Small intestine (tissue), 7 donors: Measurements from ENCODE around the gene MOGAT3. TPM values are rescaled to one million over a fixed set of nuclear protein-coding genes. Genes with fewer than 3 reads are reported as not detected.
A peak's percentile ranks its signal among the peaks of the same experiment; 100 is the strongest.

Source experiments
- DNase-seq, 2 donors: peaks; one replicate each; pipeline versions ENCODE4 v3.0.0 to v3.0.0-alpha.2; 2013
- FAIRE-seq: peaks from 2 replicates; lab custom pipeline; 2012; peaks lifted over from hg19 to GRCh38; lab: Jason Lieb, UNC
- H3K27ac ChIP-seq, 3 donors: one replicate each; pipeline ENCODE4 v1.5.1; 2013; ENCODE audit warnings: low read length in 2 of 3, mild to moderate bottlenecking in 2 of 3, control low read depth in 1 of 3, inconsistent platforms in 1 of 3, low read depth in 1 of 3, moderate library complexity in 1 of 3
- H3K27me3 ChIP-seq, 3 donors: one replicate each; pipeline ENCODE4 v1.6.1; 2013; ENCODE audit warnings: low read length in 3 of 3, inconsistent platforms in 1 of 3; ENCODE audit not compliant: control insufficient read depth in 3 of 3, insufficient read depth in 3 of 3
- H3K36me3 ChIP-seq, 3 donors: one replicate each; pipeline ENCODE4 v1.6.1; 2013; ENCODE audit warnings: low read length in 3 of 3, inconsistent platforms in 1 of 3, low read depth in 1 of 3, mild to moderate bottlenecking in 1 of 3, moderate library complexity in 1 of 3; ENCODE audit not compliant: control insufficient read depth in 3 of 3, insufficient read depth in 2 of 3
- H3K4me1 ChIP-seq, 3 donors: one replicate each; pipeline ENCODE4 v1.6.1; 2013; ENCODE audit warnings: low read length in 2 of 3, inconsistent platforms in 1 of 3, low read depth in 1 of 3, mild to moderate bottlenecking in 1 of 3, moderate library complexity in 1 of 3; ENCODE audit not compliant: control insufficient read depth in 3 of 3, insufficient read depth in 2 of 3
- H3K4me3 ChIP-seq, 3 donors: one replicate each; pipeline ENCODE4 v1.5.1; 2013; ENCODE audit warnings: low read length in 3 of 3, control low read depth in 1 of 3, inconsistent platforms in 1 of 3, low read depth in 1 of 3, mild to moderate bottlenecking in 1 of 3, moderate library complexity in 1 of 3
- H3K9me3 ChIP-seq, 2 donors: one replicate each; pipeline ENCODE4 v1.6.1; 2013; ENCODE audit warnings: low read depth in 1 of 2, low read length in 1 of 2; ENCODE audit not compliant: control insufficient read depth in 2 of 2, insufficient read depth in 1 of 2
- WGBS, 3 donors: extraction: QIAGEN DNeasy Blood & Tissue Kit; methylation state at CpG; one replicate each; pipeline ENCODE4 v1.1.7; 2013; 5-methylcytosine and 5-hydroxymethylcytosine counted together
- polyA plus RNA-seq, 4 donors: library from polyadenylated mRNA; stranded (reverse) in 3 of 4; unstranded in 1 of 4; fragments of 200-250 nt in 3 of 4; fragments of 120-200 nt in 1 of 4; gene quantifications; one replicate each; pipeline versions ENCODE4 v1.2.1 to v1.2.3, GENCODE V29; 2013
- donor health status: healthy with polysubstance abuse.
- donor health status: control.
- donor health status: control.
- donor health status: Bipolar disorder and iron deficiency.
- donor health status: healthy.

The MOGAT3 gene
- polyA plus RNA-seq, 4 donors, result 15.4 to 69.3 (median 61.1) TPM

DNA sequence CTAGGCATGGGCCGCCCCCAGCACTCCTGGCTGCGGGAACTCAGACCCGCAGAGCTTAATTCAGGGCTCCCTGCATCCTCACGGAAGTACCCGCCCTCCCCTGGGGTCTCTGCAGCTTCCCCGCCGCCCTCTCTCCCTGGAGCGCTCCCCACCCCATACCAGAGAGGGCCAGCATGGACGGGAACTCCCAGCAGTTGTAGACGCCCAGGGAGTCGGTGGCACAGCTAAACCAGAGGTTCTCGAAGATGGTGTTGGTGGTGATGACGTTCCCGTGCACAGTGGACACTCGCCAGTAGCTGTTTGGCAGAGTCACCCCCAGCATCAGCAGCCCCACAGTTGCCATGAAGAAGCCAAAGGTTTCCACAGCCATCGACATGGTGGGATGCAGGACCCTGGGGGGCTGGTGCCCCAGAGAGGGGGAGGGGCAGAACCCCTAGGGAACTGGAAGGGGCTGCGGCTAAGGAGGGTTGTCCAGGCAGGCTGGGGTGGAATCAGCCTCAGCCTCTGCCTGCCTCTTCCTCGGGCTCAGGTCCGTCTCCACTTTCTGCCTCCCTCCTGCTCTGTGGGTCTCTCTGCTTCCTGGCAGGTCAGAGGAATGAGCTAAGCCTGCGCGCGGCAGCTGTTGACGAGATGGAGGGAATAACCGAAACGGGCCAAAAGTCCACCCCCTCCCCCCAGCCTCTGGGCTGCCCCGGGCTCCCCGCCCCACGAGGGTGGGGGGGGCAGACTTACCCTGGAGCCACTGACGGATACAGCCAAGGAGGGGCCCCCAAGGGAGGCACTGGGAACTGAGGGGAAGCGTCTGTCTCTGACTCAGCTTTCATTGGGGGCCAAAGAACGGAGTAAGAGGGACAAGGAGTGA lies 36.6 kb upstream of the MOGAT3 start, which contains the start of gene CLDN15:
TSS of gene CLDN15 (minus strand) at position 597 of the 862 bp plus-strand sequence. CDS start at position 376, 221 bp downstream.
- no peak for FAIRE-seq
- Histone ChIP-seq H3K27me3 (no peaks in the 10 kb centered on the region), H3K36me3 (peaks cover 0 to 74% (median 5%) of the 10 kb centered on the region in 3 donors), H3K9me3 (no peaks in the 10 kb centered on the region), H3K4me3 (peak within 1 kb of the TSS in 2 of 3 donors; percentile 81 to 84), H3K27ac (peak within 1 kb of the TSS; percentile 97 to 99 (median 99)), H3K4me1 (peaks cover 0 to 72% (median 1%) of the 10 kb centered on the region in 3 donors)
- peak; percentile 95 to 97 for DNase-seq
- WGBS, 3 donors, result 11 to 36% (median 24%) methylated on average over 27 to 31 of the region's 31 CpGs

DNA sequence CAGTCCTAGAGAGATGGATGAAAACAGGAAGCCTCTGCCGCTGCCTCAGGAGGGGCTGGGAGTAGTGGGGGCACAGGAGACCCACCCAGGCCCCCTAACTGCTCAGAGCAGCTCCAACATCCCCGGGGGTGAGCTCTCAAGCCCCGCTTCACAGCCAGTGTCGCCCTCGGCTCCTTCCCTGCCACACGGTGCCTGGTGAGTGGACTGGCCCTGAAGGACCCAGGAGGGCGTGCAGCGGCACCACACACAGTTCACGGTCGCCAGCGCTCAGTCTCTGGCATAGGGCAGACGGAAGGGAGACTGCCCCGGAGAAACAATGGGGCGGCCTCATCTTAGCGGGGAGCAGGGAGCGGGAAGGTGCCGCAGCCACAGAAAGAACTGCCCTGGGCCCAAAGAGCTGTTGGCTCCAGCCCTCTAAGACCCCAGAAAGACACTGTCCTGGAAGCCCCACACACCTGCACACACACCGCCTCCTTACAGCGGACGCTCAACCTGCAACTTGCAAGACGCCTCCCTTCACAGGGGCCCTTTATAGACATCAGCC lies 35.5 kb upstream of the MOGAT3 start:
- peak; percentile 42 to 45 for DNase-seq
- H3K27ac ChIP-seq, result peak overlapping the region; percentile 97 to 99 (median 99)
- H3K36me3 ChIP-seq, result peaks cover 0 to 78% (median 3%) of the 10 kb centered on the region in 3 donors
- peaks cover 0 to 80% (median 0%) of the 10 kb centered on the region in 3 donors for H3K4me1 ChIP-seq
- no peaks in the 10 kb centered on the region for H3K27me3 ChIP-seq
- H3K9me3 ChIP-seq, result no peaks in the 10 kb centered on the region
- 18 to 57% (median 51%) methylated on average over 13 to 21 of the region's 21 CpGs for WGBS, 3 donors
- no peak for FAIRE-seq
- peak overlapping the region in 2 of 3 donors; percentile 81 to 84 for H3K4me3 ChIP-seq

DNA sequence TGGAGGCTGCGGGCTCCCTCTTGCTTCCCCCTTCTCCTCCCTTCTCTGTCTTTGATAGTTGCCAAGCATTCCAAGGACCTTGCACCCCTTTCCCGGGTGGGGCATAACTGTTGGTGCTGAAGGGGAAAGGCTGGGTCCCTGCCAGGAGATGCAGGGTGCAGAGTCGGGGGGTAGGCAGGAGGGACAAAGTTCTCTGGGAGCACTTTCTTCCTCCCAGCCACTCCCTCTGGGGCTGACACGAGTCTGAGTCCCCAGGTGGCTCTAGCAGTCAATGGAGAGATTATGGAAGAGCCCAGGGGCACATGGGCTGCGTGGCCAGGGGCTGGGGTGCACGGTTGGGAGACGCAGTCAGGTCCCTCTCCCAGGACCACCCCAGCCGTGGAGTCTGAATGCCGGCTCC lies 34.7 kb upstream of the MOGAT3 start:
- Histone ChIP-seq H3K4me1 (peaks cover 0 to 80% (median 0%) of the 10 kb centered on the region in 3 donors), H3K9me3 (no peaks in the 10 kb centered on the region), H3K4me3 (peak overlapping the region in 2 of 3 donors; percentile 81 to 84), H3K27me3 (no peaks in the 10 kb centered on the region), H3K36me3 (peaks cover 0 to 78% (median 3%) of the 10 kb centered on the region in 3 donors), H3K27ac (peak overlapping the region; percentile 97 to 99 (median 99))
- 23 to 59% (median 30%) methylated on average over 8 to 9 of the region's 9 CpGs for WGBS, 3 donors
- DNase-seq (peak; percentile 91 to 99), FAIRE-seq (no peak)

DNA sequence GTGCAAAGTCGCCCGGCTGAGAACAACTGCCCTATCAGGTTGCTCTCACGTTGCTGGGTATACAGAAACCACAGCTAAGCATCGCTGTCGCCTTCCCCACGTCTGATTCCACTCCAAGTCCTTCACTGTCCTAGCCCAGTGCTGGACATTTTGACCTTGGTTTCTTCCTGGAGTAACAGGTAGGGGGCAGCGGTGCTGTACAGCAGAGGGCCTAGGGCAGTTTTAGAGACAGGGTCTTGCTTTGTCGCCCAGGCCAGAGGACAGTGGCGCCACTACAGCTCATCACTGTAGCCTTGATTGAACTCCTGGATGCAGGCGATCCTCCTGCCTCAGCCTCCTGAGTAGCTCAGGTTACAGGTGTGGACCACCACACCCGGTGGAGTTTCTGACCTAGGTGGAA lies 34.2 kb upstream of the MOGAT3 start:
- H3K9me3 ChIP-seq, result no peaks in the 10 kb centered on the region
- H3K36me3 ChIP-seq, result peaks cover 0 to 77% (median 3%) of the 10 kb centered on the region in 3 donors
- WGBS, 3 donors, result 10 to 52% (median 37%) methylated on average over 11 of the region's 11 CpGs
- H3K4me3 ChIP-seq, result peak overlapping the region in 2 of 3 donors; percentile 81 to 84
- H3K4me1 ChIP-seq, result peaks cover 0 to 75% (median 0%) of the 10 kb centered on the region in 3 donors
- H3K27me3 ChIP-seq, result no peaks in the 10 kb centered on the region
- DNase-seq (peak; percentile 55 to 57), FAIRE-seq (no peak)
- peak overlapping the region; percentile 97 to 99 (median 99) for H3K27ac ChIP-seq

DNA sequence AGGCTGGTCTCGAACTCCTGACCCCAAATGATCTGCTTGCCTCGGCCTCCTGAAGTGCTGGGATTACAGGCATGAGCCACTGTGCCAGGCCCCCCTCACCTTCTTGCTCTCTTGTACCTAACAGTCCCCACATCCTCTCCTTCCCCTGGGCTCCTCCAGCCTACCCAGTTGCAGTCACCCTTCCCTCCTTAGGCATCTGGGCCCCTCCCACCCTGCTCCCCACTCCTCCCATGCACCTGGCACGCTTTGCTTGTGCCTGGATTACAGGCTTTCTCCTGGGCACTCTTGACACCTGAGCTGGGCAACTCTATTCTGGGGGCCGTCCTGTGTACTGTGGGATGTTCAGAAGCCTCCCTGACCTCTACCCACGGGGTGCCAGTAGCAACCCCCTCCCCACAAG lies 33.8 kb upstream of the MOGAT3 start:
- Histone ChIP-seq H3K36me3 (peaks cover 0 to 76% (median 0%) of the 10 kb centered on the region in 3 donors), H3K9me3 (no peaks in the 10 kb centered on the region), H3K4me1 (peaks cover 0 to 71% (median 0%) of the 10 kb centered on the region in 3 donors), H3K4me3 (peak overlapping the region in 1 of 3 donors; percentile 84), H3K27me3 (no peaks in the 10 kb centered on the region), H3K27ac (peak overlapping the region; percentile 97 to 99 (median 99))
- DNase-seq, result peak; percentile 61 to 85
- FAIRE-seq, result no peak
- WGBS, 3 donors, result 17 to 64% (median 45%) methylated on average over 5 of the region's 5 CpGs

DNA sequence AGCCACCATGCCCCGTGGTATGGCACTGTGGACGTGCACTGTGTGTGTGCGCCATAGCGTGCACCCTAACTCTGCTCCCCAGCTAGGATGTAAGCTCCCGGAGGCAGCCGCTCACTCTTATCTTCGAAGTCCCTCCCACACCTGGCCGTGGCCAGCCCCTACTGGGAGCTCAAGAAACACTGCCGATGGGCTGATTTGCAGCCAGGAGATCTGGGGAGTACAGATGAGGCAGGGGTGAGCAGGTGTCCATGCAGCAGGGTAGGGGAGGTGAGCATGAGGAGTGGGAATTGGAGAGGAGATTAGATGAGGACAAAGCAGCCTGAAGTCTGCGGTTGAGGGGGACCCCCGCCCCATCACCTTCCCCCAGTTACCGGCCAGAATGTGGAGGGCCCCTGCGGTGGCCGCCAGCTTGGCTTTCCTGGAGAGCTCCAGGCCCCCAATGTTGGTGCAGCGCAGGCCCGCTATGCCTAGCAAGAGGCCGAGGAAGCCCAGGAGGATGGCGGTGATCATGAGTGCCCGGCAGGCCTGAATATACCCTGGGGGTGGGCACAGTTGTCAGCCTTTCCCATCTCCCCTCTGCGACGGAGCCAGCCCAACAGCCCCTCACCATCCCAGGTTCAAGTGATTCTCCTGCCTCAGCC lies 33.2 kb upstream of the MOGAT3 start:
- H3K4me3 ChIP-seq, result peak overlapping the region in 1 of 3 donors; percentile 84
- peaks cover 0 to 72% (median 0%) of the 10 kb centered on the region in 3 donors for H3K36me3 ChIP-seq
- H3K9me3 ChIP-seq, result no peaks in the 10 kb centered on the region
- no peaks in the 10 kb centered on the region for H3K27me3 ChIP-seq
- H3K4me1 ChIP-seq, result peaks cover 0 to 65% (median 0%) of the 10 kb centered on the region in 3 donors
- FAIRE-seq (no peak), DNase-seq (peak; percentile 74 to 86)
- H3K27ac ChIP-seq, result peak overlapping the region; percentile 97 to 99 (median 99)
- WGBS, 3 donors, result 22 to 65% (median 43%) methylated on average over 20 to 21 of the region's 21 CpGs

DNA sequence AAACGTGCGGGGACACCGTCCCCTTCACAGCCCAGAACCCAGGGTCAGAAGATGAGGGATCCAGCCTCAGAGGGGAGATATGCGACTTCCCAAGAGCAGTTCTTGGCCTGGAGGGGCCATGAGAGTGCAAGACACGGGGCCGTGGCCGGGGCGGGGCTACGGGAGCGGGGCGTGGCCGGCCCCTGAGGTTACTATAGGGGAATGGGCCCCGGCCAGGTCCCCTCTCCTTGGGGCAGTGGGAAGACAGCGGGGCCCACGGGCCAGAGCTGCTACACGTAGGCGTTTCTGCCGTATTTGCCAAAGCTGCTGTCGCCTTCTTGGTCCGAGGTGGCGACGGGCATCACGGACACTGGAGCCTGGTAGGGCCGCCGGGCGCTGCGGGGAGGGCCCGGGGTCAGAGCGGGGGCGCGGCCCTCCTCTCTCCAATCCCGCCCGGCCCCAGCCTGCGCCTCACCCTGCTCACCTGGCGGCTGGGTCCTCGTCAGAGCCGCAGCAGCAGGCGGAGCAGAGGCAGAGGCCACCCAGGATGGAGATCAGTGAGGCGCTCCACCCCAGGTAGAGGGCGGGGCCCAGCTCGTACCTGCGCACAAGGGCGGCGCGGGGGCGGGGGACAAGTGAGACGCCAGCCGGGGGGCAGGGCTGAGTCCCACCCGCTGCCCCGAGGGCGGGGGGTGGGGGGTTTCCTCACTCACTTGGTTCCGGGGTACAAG lies 31.5 kb upstream of the MOGAT3 start:
- peak; percentile 88 to 90 for DNase-seq
- H3K4me1 ChIP-seq, result peaks cover 0 to 50% (median 0%) of the 10 kb centered on the region in 3 donors
- H3K27me3 ChIP-seq, result no peaks in the 10 kb centered on the region
- peak overlapping the region; percentile 79 to 97 (median 91) for H3K27ac ChIP-seq
- no peaks in the 10 kb centered on the region for H3K9me3 ChIP-seq
- no peak for FAIRE-seq
- peaks cover 0 to 75% (median 5%) of the 10 kb centered on the region in 3 donors for H3K36me3 ChIP-seq
- H3K4me3 ChIP-seq, result peak overlapping the region in 2 of 3 donors; percentile 13 to 40
- WGBS, 3 donors, result 13 to 40% (median 33%) methylated on average over 19 to 52 of the region's 52 CpGs
